ENCODE data around the gene CPOX. TPM values are rescaled to one million over a fixed set of nuclear protein-coding genes. Genes with fewer than 3 reads are reported as not detected.
"Not testable (repeated sequence)": the region's sequence is repeated elsewhere in the genome, so short reads cannot be mapped to it uniquely, and the experiment has no call there.

Gene CPOX
- polyA plus RNA-seq, 1 donor from 2014 or later: 5.7 TPM

GRCh38 chr3:98560911-98561310 is 32.5 kb downstream of the CPOX start:
- Mint-ChIP-seq H3K9me3 (peaks cover 0 to 2% (median under 1%) of the 10 kb centered on the region in 3 donors), H3K36me3 (no peaks in the 10 kb centered on the region), H3K27me3 (peaks cover 2% of the 10 kb centered on the region), H3K4me3 (no peak overlapping the region), H3K4me1 (peaks cover 33 to 47% (median 36%) of the 10 kb centered on the region in 3 donors), H3K27ac (peak overlapping the region in 1 of 3 donors; percentile 37)

DNA sequence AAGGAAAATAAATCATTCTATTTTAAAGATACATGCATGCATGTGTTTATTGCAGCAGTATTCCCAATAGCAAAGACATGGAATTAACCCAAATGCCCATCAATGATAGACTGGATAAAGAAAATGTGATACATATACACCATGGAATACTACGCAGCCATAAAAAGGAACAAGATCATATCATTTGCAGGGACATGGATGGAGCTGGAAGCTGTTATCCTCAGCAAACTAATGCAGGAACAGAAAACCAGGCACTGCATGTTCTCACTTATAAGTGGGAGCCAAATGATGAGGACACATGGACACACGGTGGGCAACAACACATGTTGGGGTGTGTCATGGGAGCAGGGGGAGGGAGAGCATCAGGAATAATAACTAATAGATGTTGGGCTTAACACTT is 33.6 kb downstream of the CPOX start:
- H3K4me3 Mint-ChIP-seq, H3K9me3 Mint-ChIP-seq, H3K27ac Mint-ChIP-seq, H3K36me3 Mint-ChIP-seq, H3K27me3 Mint-ChIP-seq: not testable (repeated sequence)
- peaks cover 34 to 43% (median 36%) of the 10 kb centered on the region in 3 donors for H3K4me1 Mint-ChIP-seq

DNA sequence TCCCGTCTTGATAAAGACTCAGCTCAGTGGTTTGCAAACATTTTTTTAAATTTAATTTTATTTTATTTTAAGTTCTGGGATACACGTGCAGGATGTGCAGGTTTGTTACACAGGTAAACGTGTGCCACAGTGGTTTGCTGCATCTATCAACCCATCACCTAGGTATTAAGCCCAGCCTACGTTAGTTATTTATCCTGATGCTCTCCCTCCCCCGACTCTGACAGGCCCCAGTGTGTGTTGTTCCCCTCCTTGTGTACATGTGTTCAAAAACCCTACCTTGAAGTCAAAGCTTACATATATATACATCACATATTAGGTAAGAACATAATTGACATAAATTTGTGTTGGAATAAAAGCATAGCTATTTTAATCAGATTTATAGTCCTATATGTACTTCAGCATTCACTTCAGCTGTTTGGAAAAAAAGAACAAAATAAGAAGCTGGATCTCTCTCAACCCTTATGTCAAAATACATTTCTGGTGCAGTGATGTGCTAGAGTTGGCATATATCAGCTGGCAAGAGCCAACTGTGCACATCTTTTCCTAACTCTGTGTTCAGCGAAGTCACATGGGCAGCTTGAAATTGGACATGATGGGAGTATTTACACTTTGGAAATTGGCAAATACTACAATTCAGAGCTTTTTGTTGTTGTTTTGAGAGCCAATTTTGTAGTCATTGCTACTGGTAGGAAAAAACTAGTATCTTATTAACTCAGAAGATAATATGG is 35.1 kb downstream of the CPOX start:
- Mint-ChIP-seq H3K27ac (peak overlapping the region in 1 of 3 donors; percentile 21), H3K4me3 (no peak overlapping the region), H3K4me1 (peaks cover 28 to 35% (median 31%) of the 10 kb centered on the region in 3 donors)

GRCh38 chr3:98557324-98558010 is 35.9 kb downstream of the CPOX start:
- H3K27me3 Mint-ChIP-seq: peaks cover 7% of the 10 kb centered on the region
- peak overlapping the region in 1 of 3 donors; percentile 20 for H3K27ac Mint-ChIP-seq
- peaks cover 0 to 3% (median 2%) of the 10 kb centered on the region in 3 donors for H3K9me3 Mint-ChIP-seq
- H3K4me3 Mint-ChIP-seq: no peak overlapping the region
- peaks cover 25 to 31% (median 27%) of the 10 kb centered on the region in 3 donors for H3K4me1 Mint-ChIP-seq
- H3K36me3 Mint-ChIP-seq: no peaks in the 10 kb centered on the region

More for the DNA sequence above, 35.1 kb downstream of the CPOX start:
- peaks cover 0 to 3% (median 2%) of the 10 kb centered on the region in 3 donors for H3K9me3 Mint-ChIP-seq
- H3K36me3 Mint-ChIP-seq: no peaks in the 10 kb centered on the region
- peaks cover 7% of the 10 kb centered on the region for H3K27me3 Mint-ChIP-seq

DNA sequence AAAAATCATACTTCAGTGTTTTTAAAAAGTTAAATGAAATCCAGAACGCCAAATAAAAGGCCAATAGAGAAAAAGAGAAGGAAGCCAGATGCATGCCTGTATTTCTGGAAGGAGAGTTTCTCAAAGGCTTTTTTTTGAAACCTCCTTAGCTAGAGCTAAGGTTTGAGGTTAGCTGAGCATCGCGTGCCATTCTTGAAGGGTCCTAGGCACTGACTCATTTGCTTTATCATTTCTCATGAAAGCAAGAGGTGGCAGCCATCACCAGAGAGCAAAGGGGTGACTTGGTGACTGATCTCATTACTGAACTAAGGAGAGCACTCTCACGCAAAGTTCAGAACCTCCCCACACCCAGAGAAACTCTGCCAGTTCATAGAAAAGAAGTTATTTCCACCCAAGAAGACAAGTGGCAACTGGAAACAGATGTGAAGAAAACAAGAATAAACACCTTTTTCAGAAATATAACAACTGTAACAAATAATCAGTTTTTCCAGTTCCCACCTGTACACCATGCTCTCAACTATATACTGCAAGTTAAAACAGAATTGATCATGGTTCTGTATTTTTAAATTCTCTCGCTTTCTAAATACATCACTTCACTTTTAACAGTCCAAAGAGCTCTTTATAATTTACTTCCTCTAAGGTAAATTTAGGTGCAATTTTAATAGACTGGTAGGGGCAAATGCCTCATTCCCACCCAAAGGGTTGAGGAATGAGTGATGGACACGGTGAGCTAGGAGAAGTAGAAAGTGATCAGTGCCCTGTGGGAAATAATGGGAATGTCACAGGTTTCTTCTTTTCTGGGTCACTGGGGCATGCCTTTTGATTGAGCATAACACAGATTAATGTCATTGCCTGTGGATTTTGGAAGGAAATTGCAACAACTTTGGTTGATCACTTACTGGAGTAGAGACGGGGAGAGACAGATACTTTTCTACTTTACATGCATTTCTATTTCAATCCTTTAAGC is 37.0 kb downstream of the CPOX start:
- peaks cover 31 to 33% (median 33%) of the 10 kb centered on the region in 3 donors for H3K4me1 Mint-ChIP-seq
- H3K36me3 Mint-ChIP-seq: no peaks in the 10 kb centered on the region
- H3K27ac Mint-ChIP-seq: peak overlapping the region; percentile 21 to 89 (median 37)

DNA sequence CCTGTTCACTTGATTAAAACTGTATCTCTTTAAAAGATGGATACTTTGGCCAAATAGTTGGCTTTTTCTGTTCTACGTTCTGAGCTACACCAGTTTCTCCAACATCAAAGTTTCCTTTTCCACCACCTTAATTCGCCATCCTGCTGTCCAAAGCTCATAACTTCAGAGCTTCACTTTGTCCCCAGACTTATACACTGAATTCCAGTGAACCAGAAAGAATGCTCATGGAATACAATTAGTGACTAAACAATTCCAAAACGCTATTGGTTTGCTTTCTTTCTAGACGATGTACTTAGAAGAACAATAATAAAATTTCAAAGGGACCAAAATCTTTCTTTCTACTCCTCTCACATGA is 38.4 kb downstream of the CPOX start:
- Mint-ChIP-seq H3K9me3 (peaks cover 0 to 3% (median 2%) of the 10 kb centered on the region in 3 donors), H3K4me3 (no peak overlapping the region), H3K4me1 (peaks cover 31 to 33% (median 32%) of the 10 kb centered on the region in 3 donors), H3K27me3 (peaks cover 7% of the 10 kb centered on the region), H3K36me3 (no peaks in the 10 kb centered on the region), H3K27ac (no peak overlapping the region)

More for the DNA sequence above, 37.0 kb downstream of the CPOX start:
- H3K27me3 Mint-ChIP-seq: peaks cover 7% of the 10 kb centered on the region
- peak overlapping the region; percentile 15 to 85 (median 50) for H3K4me3 Mint-ChIP-seq
- H3K9me3 Mint-ChIP-seq: peaks cover 0 to 3% (median 2%) of the 10 kb centered on the region in 3 donors

DNA sequence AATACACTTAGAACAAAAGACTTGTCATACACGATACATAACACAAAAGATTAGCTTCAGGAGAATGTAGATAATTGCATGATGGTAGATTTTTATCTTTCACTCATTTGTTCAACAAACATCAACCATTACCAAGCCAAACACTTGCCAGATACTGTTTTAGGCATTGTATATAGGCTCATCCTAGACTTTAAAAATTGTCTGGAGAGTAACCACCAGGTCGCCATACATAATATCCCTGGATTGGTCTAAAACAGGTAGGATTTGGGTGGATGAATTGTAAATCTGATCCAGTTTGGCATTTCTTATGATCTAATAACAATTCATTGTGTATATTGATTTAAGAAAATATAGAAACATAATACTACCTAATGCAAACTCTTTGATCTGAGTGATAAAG is 38.8 kb downstream of the CPOX start:
- H3K27me3 Mint-ChIP-seq: peaks cover 7% of the 10 kb centered on the region
- peaks cover 31 to 33% (median 32%) of the 10 kb centered on the region in 3 donors for H3K4me1 Mint-ChIP-seq
- no peak overlapping the region for H3K27ac Mint-ChIP-seq
- no peaks in the 10 kb centered on the region for H3K36me3 Mint-ChIP-seq
- H3K9me3 Mint-ChIP-seq: peaks cover 0 to 3% (median 0%) of the 10 kb centered on the region in 3 donors
- H3K4me3 Mint-ChIP-seq: no peak overlapping the region

- Mint-ChIP-seq H3K27ac (no peak overlapping the region), H3K27me3 (peaks cover 7% of the 10 kb centered on the region), H3K9me3 (peaks cover 0 to 3% (median 0%) of the 10 kb centered on the region in 3 donors), H3K4me1 (peaks cover 31 to 33% (median 32%) of the 10 kb centered on the region in 3 donors), H3K36me3 (no peaks in the 10 kb centered on the region), H3K4me3 (peak overlapping the region in 1 of 4 donors; percentile 34)
Measured at GRCh38 chr3:98553753-98554152, 39.7 kb downstream of the CPOX start.

- H3K27ac Mint-ChIP-seq: no peak overlapping the region
- H3K4me3 Mint-ChIP-seq: peak overlapping the region in 1 of 4 donors; percentile 9
- H3K27me3 Mint-ChIP-seq: peaks cover 7% of the 10 kb centered on the region
- H3K4me1 Mint-ChIP-seq: peaks cover 28 to 33% (median 30%) of the 10 kb centered on the region in 3 donors
- H3K36me3 Mint-ChIP-seq: no peaks in the 10 kb centered on the region
- peaks cover 0 to 3% (median 0%) of the 10 kb centered on the region in 3 donors for H3K9me3 Mint-ChIP-seq
Measured at GRCh38 chr3:98553021-98553563, 40.3 kb downstream of the CPOX start.

DNA sequence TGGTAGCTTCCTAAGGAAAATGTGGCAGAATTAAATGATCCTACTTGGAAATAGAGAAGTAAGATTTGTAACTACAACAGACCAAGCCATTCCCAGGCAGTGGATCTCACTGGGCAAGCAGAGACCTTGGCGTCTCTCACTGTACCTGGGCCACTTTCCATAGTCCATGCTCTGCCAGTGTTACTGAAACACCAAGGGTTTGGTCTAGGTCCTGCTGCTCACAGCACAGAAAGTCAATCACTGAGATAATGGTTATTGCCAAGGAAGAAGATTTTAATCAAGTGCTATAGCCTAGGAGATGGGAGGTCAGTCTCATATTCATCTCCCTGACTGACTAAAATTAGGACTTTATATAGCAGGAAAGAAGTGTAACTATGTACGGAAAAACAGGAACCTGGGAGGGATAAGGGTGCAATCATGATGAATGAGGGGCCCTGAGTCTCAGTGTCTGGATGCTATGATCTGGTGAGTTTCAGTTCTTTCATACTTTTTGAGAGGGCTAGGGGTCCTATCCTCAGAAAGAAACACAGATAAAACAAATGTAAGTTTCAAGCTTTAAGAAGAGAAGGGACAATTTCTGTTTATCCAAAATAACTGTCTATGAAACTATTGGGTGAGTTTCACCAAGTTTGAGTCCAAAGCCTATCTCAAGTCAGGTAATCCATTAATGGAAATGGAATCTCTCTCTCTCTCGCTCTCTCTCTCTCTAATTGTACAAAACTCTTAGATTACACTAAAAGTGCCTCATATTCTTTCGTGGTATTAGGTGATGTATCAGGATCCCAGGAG is 41.0 kb downstream of the CPOX start:
- H3K4me1 Mint-ChIP-seq: peaks cover 26 to 33% (median 28%) of the 10 kb centered on the region in 3 donors
- H3K9me3 Mint-ChIP-seq: peaks cover 0 to 3% (median 0%) of the 10 kb centered on the region in 3 donors
- peak overlapping the region in 2 of 3 donors; percentile 62 to 73 for H3K27ac Mint-ChIP-seq
- H3K4me3 Mint-ChIP-seq: peak overlapping the region in 1 of 4 donors; percentile 9
- H3K36me3 Mint-ChIP-seq: no peaks in the 10 kb centered on the region
- H3K27me3 Mint-ChIP-seq: peaks cover 6% of the 10 kb centered on the region

DNA sequence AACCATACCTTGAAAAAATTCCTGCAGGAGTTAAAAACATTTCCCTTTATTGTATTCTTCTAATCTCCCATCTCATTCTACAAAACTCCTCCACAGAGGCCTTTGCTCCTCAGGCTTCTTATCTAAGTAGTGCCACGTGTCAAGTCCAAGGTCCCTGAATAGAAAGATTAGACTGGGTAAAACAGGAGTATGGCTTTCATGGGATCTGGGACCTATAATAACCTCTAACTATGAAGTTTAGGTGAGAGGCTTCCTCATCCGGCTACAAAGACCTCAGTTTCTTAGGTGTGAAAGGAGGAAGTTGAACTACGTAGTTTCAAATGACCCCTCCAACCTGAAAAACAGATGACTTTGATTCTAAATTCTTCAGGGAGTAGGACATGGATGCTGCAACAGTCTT is 41.7 kb downstream of the CPOX start:
- Mint-ChIP-seq H3K9me3 (peaks cover 0 to 3% (median 0%) of the 10 kb centered on the region in 3 donors), H3K27me3 (peaks cover 5% of the 10 kb centered on the region), H3K36me3 (no peaks in the 10 kb centered on the region), H3K27ac (peak overlapping the region; percentile 59 to 73 (median 62)), H3K4me3 (no peak overlapping the region), H3K4me1 (peaks cover 21 to 31% (median 27%) of the 10 kb centered on the region in 3 donors)

GRCh38 chr3:98551236-98551635 is 42.2 kb downstream of the CPOX start:
- peaks cover 0 to 3% (median 0%) of the 10 kb centered on the region in 3 donors for H3K9me3 Mint-ChIP-seq
- H3K4me3 Mint-ChIP-seq: no peak overlapping the region
- H3K4me1 Mint-ChIP-seq: peaks cover 16 to 27% (median 24%) of the 10 kb centered on the region in 3 donors
- H3K27ac Mint-ChIP-seq: peak overlapping the region in 1 of 3 donors; percentile 73
- peaks cover 3% of the 10 kb centered on the region for H3K36me3 Mint-ChIP-seq
- peaks cover 5% of the 10 kb centered on the region for H3K27me3 Mint-ChIP-seq

DNA sequence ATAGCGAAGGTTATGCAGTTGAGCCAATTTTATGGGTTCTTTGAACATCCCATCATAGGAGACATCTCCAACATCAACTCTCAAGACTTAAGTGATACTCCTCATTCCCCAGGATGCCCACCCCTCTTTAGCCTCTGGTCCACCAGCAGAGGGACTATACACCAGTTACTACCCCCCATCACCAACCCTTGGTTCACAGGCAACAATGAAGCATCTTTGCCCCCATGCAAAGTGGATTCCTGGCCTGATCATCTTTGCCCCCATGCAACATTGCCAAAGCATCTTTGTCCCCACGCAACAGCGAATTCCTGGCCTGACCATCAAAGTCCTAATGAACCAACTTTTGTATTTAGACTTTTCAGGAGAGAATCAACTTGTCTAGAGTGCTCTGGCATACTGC is 42.6 kb downstream of the CPOX start:
- peaks cover 0 to 1% (median 0%) of the 10 kb centered on the region in 3 donors for H3K9me3 Mint-ChIP-seq
- no peak overlapping the region for H3K4me3 Mint-ChIP-seq
- peaks cover 4% of the 10 kb centered on the region for H3K27me3 Mint-ChIP-seq
- H3K4me1 Mint-ChIP-seq: peaks cover 15 to 26% (median 24%) of the 10 kb centered on the region in 3 donors
- H3K36me3 Mint-ChIP-seq: peaks cover 3% of the 10 kb centered on the region
- no peak overlapping the region for H3K27ac Mint-ChIP-seq
